Keratinocyte (primary cell): ENCODE data around the gene SPRED2. TPM values are rescaled to one million over a fixed set of nuclear protein-coding genes. Genes with fewer than 3 reads are reported as not detected.
"Not testable (repeated sequence)": the region's sequence is repeated elsewhere in the genome, so short reads cannot be mapped to it uniquely, and the experiment has no call there.

Experiments used
- DNase-seq: peaks from one replicate; pipeline ENCODE4 v3.0.0-alpha.2; 2011; ENCODE audit warnings: low read depth, missing footprints, low spot score
- FAIRE-seq: peaks from 2 replicates; lab custom pipeline; 2011; peaks lifted over from hg19 to GRCh38; lab: Jason Lieb, UNC
- H2AFZ ChIP-seq: 2 replicates; pipeline ENCODE4 v1.6.0; 2012; ENCODE audit warnings: low read length, control low read depth, inconsistent platforms; ENCODE audit not compliant: control insufficient read depth
- H3K27ac ChIP-seq: 2 replicates; pipeline ENCODE4 v1.5.1; 2011; ENCODE audit warnings: low read length; ENCODE audit not compliant: control insufficient read depth, insufficient read depth
- H3K27me3 ChIP-seq: 3 replicates; pipeline ENCODE4 v1.6.0; 2011; ENCODE audit warnings: low read length; ENCODE audit not compliant: control insufficient read depth, insufficient read depth; ENCODE audit errors: extremely low read depth
- H3K36me3 ChIP-seq, 2 experiments: 2 replicates in 1 of 2; 3 replicates in 1 of 2; pipeline ENCODE4 v1.5.1; 2011; ENCODE audit warnings: low read length in 2 of 2, mild to moderate bottlenecking in 1 of 2; ENCODE audit not compliant: control insufficient read depth in 2 of 2, insufficient read depth in 2 of 2; ENCODE audit errors: extremely low read depth in 1 of 2
- H3K4me1 ChIP-seq: 3 replicates; pipeline ENCODE4 v1.5.1; 2011; ENCODE audit warnings: low read length; ENCODE audit not compliant: control insufficient read depth, insufficient read depth; ENCODE audit errors: extremely low read depth
- H3K4me2 ChIP-seq: 3 replicates; pipeline ENCODE4 v1.6.0; 2011; ENCODE audit warnings: low read depth, low read length; ENCODE audit not compliant: control insufficient read depth, insufficient read depth; ENCODE audit errors: extremely low read depth
- H3K4me3 ChIP-seq, 3 experiments: fragments of 200-600 bp in 1 of 3; sonication (generic) in 1 of 3; 2 replicates in 2 of 3; 3 replicates in 1 of 3; pipeline ENCODE4 v1.5.1; 2011 to 2016; ENCODE audit warnings: low read length in 3 of 3, mild to moderate bottlenecking in 3 of 3, control low read depth in 2 of 3, inconsistent platforms in 1 of 3, low read depth in 1 of 3, mixed read lengths in 1 of 3, mixed run types in 1 of 3, moderate library complexity in 1 of 3; ENCODE audit not compliant: control insufficient read depth in 2 of 3, insufficient read depth in 2 of 3; ENCODE audit errors: extremely low read depth in 1 of 3
- H3K79me2 ChIP-seq: 2 replicates; pipeline ENCODE4 v1.6.0; 2012; ENCODE audit warnings: low read length; ENCODE audit not compliant: control insufficient read depth, insufficient read depth
- H3K9ac ChIP-seq: 3 replicates; pipeline ENCODE4 v1.6.0; 2011; ENCODE audit warnings: low read length; ENCODE audit not compliant: control insufficient read depth, insufficient read depth; ENCODE audit errors: extremely low read depth
- H3K9me1 ChIP-seq: 3 replicates; pipeline ENCODE4 v1.6.0; 2011; ENCODE audit warnings: low read length; ENCODE audit not compliant: control insufficient read depth, insufficient read depth; ENCODE audit errors: extremely low read depth
- H3K9me3 ChIP-seq: 2 replicates; pipeline ENCODE4 v1.5.1; 2012; ENCODE audit warnings: low read depth, low read length; ENCODE audit not compliant: control insufficient read depth
- H4K20me1 ChIP-seq: 3 replicates; pipeline ENCODE4 v1.6.0; 2011; ENCODE audit warnings: low read length; ENCODE audit not compliant: control insufficient read depth, insufficient read depth; ENCODE audit errors: extremely low read depth
- CTCF ChIP-seq, 3 experiments: IDR thresholded peaks in 1 of 3; conservative IDR thresholded peaks in 1 of 3; optimal IDR thresholded peaks in 1 of 3; 2 replicates in 2 of 3; 3 replicates in 1 of 3; pipeline versions ENCODE3 to v1.5.1; 2011; ENCODE audit warnings: low read length in 3 of 3, mild to moderate bottlenecking in 3 of 3, moderate library complexity in 2 of 3, control low read depth in 1 of 3, inconsistent platforms in 1 of 3; ENCODE audit not compliant: insufficient read depth in 2 of 3; ENCODE audit errors: extremely low read depth in 1 of 3
- EZH2 ChIP-seq: IDR thresholded peaks from one replicate; pipeline ENCODE4 v1.6.1; 2012; ENCODE audit warnings: inconsistent platforms, mild to moderate bottlenecking, low read length, moderate library complexity
- dilution Hi-C: fragments of 300-500 bp; cut with MboI; formaldehyde crosslinking; loops from one replicate; pipeline ENCODE4 v1.7.0; 2020; ENCODE audit warnings: low sequenced_read_pairs; ENCODE audit not compliant: extremely low pct_ligation_motif_present
- polyA plus RNA-seq, 5 experiments: library from polyadenylated mRNA; depleted of rRNA in 3 of 5; stranded (reverse) in 3 of 5; stranded (forward) in 1 of 5; unstranded in 1 of 5; fragments of >200 nt; gene quantifications; 1 replicate in 1 of 5; 2 replicates in 3 of 5; 3 replicates in 1 of 5; pipeline versions ENCODE4 v1.2.1 to v1.2.3, GENCODE V29; 2011 to 2012; ENCODE audit warnings: missing spikeins in 2 of 5, low read depth in 1 of 5, low replicate concordance in 1 of 5

Gene SPRED2
- polyA plus RNA-seq, 1 donor (not counting 4 experiments of a cell fraction or from before 2014, with no cell fraction given): 26.8 TPM

GRCh38 chr2:65340898-65341681 lies 91.3 kb downstream of the SPRED2 start:
- dilution Hi-C loops: no loop called here
- no peaks in the 10 kb centered on the region for H3K4me1 ChIP-seq
- H3K4me3 ChIP-seq: no peak overlapping the region
- H2AFZ ChIP-seq: no peak overlapping the region
- H3K36me3 ChIP-seq: peaks cover 3 to 6% of the 10 kb centered on the region in 2 experiments
- DNase-seq: no peak
- no peak for FAIRE-seq
- H3K27ac ChIP-seq: no peak overlapping the region
- no peaks in the 10 kb centered on the region for H3K9me1 ChIP-seq
- H4K20me1 ChIP-seq: no peaks in the 10 kb centered on the region
- H3K79me2 ChIP-seq: peaks cover 18% of the 10 kb centered on the region
- no peak overlapping the region for H3K4me2 ChIP-seq
- H3K27me3 ChIP-seq: no peaks in the 10 kb centered on the region
- H3K9ac ChIP-seq: no peak overlapping the region
- TF ChIP-seq EZH2 (no peak), CTCF (optimal IDR thresholded peaks at IDR 0.05 in 1 of 3, IDR thresholded peaks at IDR 0.05 in 1 of 3, conservative IDR thresholded peaks at IDR 0.05 in 1 of 3; ENCODE audit: extremely low read depth in 1 of 3, insufficient read depth in 2 of 3, low read length in 3 of 3) (no peak)
- H3K9me3 ChIP-seq: no peaks in the 10 kb centered on the region

GRCh38 chr2:65339648-65340047 lies 92.8 kb downstream of the SPRED2 start:
- no peak overlapping the region for H3K9ac ChIP-seq
- H3K9me3 ChIP-seq: no peaks in the 10 kb centered on the region
- no peak overlapping the region for H3K27ac ChIP-seq
- no peak overlapping the region for H3K4me3 ChIP-seq
- H3K27me3 ChIP-seq: no peaks in the 10 kb centered on the region
- H3K4me2 ChIP-seq: no peak overlapping the region
- FAIRE-seq: no peak
- no peak for TF ChIP-seq EZH2
- no peak for TF ChIP-seq CTCF (optimal IDR thresholded peaks at IDR 0.05 in 1 of 3, IDR thresholded peaks at IDR 0.05 in 1 of 3, conservative IDR thresholded peaks at IDR 0.05 in 1 of 3; ENCODE audit: extremely low read depth in 1 of 3, insufficient read depth in 2 of 3, low read length in 3 of 3)
- peaks cover under 1% of the 10 kb centered on the region for H3K9me1 ChIP-seq
- H3K4me1 ChIP-seq: no peaks in the 10 kb centered on the region
- dilution Hi-C loops: no loop called here
- H3K36me3 ChIP-seq: peaks cover 5 to 6% of the 10 kb centered on the region in 2 experiments
- no peak for DNase-seq
- no peaks in the 10 kb centered on the region for H4K20me1 ChIP-seq
- no peak overlapping the region for H2AFZ ChIP-seq
- peaks cover 9% of the 10 kb centered on the region for H3K79me2 ChIP-seq

GRCh38 chr2:65338830-65339495 lies 93.4 kb downstream of the SPRED2 start:
- H3K4me3 ChIP-seq, H3K36me3 ChIP-seq, H3K4me1 ChIP-seq, H2AFZ ChIP-seq, H3K4me2 ChIP-seq, H3K27ac ChIP-seq, H3K9me1 ChIP-seq, FAIRE-seq, H3K9ac ChIP-seq, dilution Hi-C loops, H3K79me2 ChIP-seq, H3K27me3 ChIP-seq, H4K20me1 ChIP-seq, H3K9me3 ChIP-seq, DNase-seq: not testable (repeated sequence)
